Endothelial cell of hepatic sinusoid (primary cell): ENCODE measurements around the gene ATP8A2.

Source experiments
- in situ Hi-C: cut with HindIII; loops from 2 replicates; pipeline ENCODE4 v1.10.0; 2017; ENCODE audit warnings: low sequenced_read_pairs

ATP8A2 gene

GRCh38 chr13:25679159-25679558, 307.4 kb downstream of the ATP8A2 start:
- in situ Hi-C loops, result no loop called here

- in situ Hi-C loops, result no loop called here
Observed at GRCh38 chr13:25679936-25680335, 308.2 kb downstream of the ATP8A2 start.

GRCh38 chr13:25682276-25682675, 310.5 kb downstream of the ATP8A2 start:
- in situ Hi-C loops, result no loop called here

- in situ Hi-C loops, result no loop called here
Observed at GRCh38 chr13:25683056-25683455, 311.3 kb downstream of the ATP8A2 start.

- in situ Hi-C loops, result no loop called here
Observed at GRCh38 chr13:25683662-25684370, 312.0 kb downstream of the ATP8A2 start.

- in situ Hi-C loops, result no loop called here
Observed at GRCh38 chr13:25684491-25684890, 312.7 kb downstream of the ATP8A2 start.

- in situ Hi-C loops, result no loop called here
Observed at GRCh38 chr13:25686831-25687470, 315.2 kb downstream of the ATP8A2 start.

GRCh38 chr13:25687471-25688225, 315.9 kb downstream of the ATP8A2 start:
- in situ Hi-C loops, result no loop called here

- in situ Hi-C loops, result no loop called here
Observed at GRCh38 chr13:25688536-25688935, 316.8 kb downstream of the ATP8A2 start.

GRCh38 chr13:25689539-25689938, 317.8 kb downstream of the ATP8A2 start:
- in situ Hi-C loops, result no loop called here

- in situ Hi-C loops, result no loop called here
Observed at GRCh38 chr13:25690582-25690981, 318.8 kb downstream of the ATP8A2 start.

GRCh38 chr13:25691654-25692053, 319.9 kb downstream of the ATP8A2 start:
- in situ Hi-C loops, result no loop called here

- in situ Hi-C loops, result no loop called here
Observed at GRCh38 chr13:25692099-25692498, 320.3 kb downstream of the ATP8A2 start.

GRCh38 chr13:25699056-25699455, 327.3 kb downstream of the ATP8A2 start:
- in situ Hi-C loops, result no loop called here

- in situ Hi-C loops, result no loop called here
Observed at GRCh38 chr13:25699600-25699999, 327.8 kb downstream of the ATP8A2 start.

GRCh38 chr13:25701304-25701703, 329.5 kb downstream of the ATP8A2 start:
- in situ Hi-C loops, result no loop called here

- in situ Hi-C loops, result no loop called here
Observed at GRCh38 chr13:25702386-25702785, 330.6 kb downstream of the ATP8A2 start.

GRCh38 chr13:25707726-25708125, 336.0 kb downstream of the ATP8A2 start:
- in situ Hi-C loops, result no loop called here

GRCh38 chr13:25708268-25708667, 336.5 kb downstream of the ATP8A2 start:
- in situ Hi-C loops, result no loop called here

- in situ Hi-C loops, result no loop called here
Observed at GRCh38 chr13:25709088-25709487, 337.3 kb downstream of the ATP8A2 start.

GRCh38 chr13:25715760-25716159, 344.0 kb downstream of the ATP8A2 start:
- in situ Hi-C loops, result no loop called here

GRCh38 chr13:25717666-25718197, 346.0 kb downstream of the ATP8A2 start:
- in situ Hi-C loops, result no loop called here
